HG02943 (cell line): ENCODE measurements around the gene KRTAP3-1.
"Not testable (repeated sequence)": the region's sequence is repeated elsewhere in the genome, so short reads cannot be mapped to it uniquely, and the experiment has no call there.

Source experiments
- ATAC-seq: cut with Tn5 transposase; IDR thresholded peaks from one replicate; pipeline ENCODE4 v1.9.1; 2021; ENCODE audit warnings: mild to moderate bottlenecking, low read depth, moderate library complexity; ENCODE audit not compliant: unreplicated experiment

The KRTAP3-1 gene

DNA sequence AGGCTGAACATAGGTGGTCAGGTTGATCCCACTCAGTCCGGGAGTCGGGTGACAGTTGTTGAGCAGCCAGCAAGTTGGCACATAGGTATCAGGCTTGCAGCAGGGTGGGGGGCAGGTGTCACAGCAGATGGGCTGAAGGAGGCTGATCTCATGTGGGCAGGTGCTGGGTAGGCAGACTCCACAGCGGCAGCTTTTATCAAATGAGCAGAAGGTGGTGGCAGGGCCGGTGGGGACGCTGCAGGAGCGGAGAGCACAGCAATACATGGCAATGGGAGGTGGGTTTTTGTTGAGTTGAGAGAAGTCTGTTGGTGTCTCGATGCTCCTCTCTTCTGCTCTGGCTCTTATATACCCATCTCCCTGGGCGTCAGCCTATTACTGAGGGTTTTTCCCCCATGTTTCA lies at the start of gene KRTAP3-1:
KRTAP3-1 (minus strand) TSS at position 318 of the 400 bp plus-strand sequence; CDS start at position 264, 54 bp downstream.
- no peak for ATAC-seq

DNA sequence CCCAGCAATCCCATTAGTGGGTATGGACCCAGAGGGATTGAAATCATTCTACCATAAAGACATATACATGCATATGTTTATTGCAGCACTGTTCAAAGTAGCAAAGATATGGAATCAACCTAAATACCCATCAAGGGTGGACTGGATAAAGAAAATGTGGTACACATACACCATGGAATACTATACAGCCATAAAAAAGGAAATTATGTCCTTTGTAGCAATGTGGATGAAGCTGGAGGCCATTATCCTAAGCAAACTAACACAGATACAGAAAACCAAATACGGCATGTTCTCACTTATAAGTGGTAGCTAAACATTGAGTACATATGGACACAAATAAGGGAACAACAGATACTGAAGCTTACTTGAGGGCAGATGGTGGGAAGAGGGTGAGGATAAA lies 48.6 kb upstream of the KRTAP3-1 start:
- ATAC-seq = no peak

- not testable (repeated sequence) for ATAC-seq
These were observed 46.2 kb upstream of the KRTAP3-1 start, which contains the start of gene KRTAP2-2 for GRCh38 chr17:41055130-41055529. KRTAP2-2 (minus strand) TSS chr17:41055230; CDS start chr17:41055211, 19 bp downstream.

- not testable (repeated sequence) for ATAC-seq
These were observed 45.6 kb upstream of the KRTAP3-1 start for GRCh38 chr17:41054556-41054955.

DNA sequence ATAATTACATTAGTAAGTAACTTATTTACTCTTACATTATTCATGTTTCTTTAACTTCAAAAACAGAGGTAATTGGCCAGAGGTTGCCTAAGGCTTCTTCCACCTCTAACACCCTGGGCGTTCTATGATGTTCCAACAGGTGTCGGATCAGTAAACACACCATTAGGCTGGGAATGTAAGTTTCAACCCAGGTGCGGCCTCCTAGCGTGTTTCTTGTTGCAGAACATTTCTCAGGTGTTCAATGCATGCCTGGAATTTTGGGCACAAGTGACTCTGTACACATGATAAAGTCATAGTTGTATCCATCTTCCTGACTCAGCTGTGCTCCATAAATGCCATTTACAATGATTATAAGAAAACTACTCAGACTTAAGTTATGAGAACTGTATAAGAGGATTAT lies 45.1 kb upstream of the KRTAP3-1 start:
- no peak for ATAC-seq

DNA sequence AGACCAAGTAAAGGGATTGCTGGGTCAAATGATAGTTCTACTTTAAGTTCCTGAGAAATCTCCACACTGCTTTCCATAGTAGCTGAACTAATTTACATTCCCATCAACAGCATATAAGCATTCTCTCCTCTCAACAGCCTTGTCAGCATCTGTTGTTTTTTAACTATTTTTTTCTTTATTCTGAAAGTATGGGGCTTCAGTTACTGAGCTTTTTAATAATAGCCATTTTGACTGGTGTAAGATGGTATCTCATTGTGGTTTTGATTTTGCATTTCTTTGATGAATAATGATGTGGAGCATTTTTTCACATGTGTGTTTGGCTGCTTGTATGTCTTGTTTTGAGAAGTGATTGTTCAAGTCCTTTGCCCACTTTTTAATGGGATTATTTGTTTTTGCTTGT lies 43.6 kb upstream of the KRTAP3-1 start:
- ATAC-seq = no peak

- no peak for ATAC-seq
These were observed 40.2 kb upstream of the KRTAP3-1 start for GRCh38 chr17:41049110-41049509.

DNA sequence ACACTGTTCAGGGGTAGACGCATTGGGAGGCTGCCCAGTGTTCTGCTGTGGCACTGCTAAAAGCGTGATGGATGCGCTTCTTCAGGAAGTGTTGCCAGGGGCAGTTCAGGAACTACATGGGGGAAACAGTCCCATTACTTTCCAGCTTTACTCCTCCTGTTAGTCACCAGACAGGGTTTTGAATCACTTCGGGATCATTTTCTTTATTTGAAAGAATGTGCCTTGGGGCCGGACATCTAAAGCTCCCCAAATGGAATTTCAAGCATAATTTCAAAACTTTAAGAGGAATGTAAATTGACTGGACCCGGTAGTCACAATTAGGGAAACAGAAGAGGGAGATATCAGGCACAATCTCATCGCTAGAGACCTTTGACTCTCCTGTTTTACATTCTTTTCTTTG lies 39.5 kb upstream of the KRTAP3-1 start:
- ATAC-seq = no peak

GRCh38 chr17:41046735-41047465 lies 38.0 kb upstream of the KRTAP3-1 start, which contains the start of gene KRTAP2-1:
KRTAP2-1 (minus strand) TSS chr17:41047316; CDS start chr17:41047267, 49 bp downstream.
- not testable (repeated sequence) for ATAC-seq

DNA sequence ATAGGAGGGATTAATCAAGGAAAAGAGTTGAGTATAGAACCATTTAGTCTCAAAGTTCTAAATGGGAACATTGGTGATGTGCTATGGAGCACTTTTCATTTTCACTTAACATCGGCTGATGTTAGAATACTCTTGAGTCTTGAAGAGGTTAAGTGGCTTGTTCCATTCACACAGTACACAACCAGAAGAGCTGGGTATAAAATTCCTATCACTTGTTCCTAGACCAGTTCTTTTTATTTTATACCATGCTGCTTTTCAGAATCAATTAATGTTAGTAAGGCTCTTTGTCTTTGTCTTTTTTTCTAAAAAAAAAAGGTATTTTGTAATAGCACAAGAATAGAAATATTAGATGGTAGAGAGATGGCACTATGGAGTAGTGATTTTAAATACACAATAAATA lies 34.0 kb upstream of the KRTAP3-1 start:
- no peak for ATAC-seq

DNA sequence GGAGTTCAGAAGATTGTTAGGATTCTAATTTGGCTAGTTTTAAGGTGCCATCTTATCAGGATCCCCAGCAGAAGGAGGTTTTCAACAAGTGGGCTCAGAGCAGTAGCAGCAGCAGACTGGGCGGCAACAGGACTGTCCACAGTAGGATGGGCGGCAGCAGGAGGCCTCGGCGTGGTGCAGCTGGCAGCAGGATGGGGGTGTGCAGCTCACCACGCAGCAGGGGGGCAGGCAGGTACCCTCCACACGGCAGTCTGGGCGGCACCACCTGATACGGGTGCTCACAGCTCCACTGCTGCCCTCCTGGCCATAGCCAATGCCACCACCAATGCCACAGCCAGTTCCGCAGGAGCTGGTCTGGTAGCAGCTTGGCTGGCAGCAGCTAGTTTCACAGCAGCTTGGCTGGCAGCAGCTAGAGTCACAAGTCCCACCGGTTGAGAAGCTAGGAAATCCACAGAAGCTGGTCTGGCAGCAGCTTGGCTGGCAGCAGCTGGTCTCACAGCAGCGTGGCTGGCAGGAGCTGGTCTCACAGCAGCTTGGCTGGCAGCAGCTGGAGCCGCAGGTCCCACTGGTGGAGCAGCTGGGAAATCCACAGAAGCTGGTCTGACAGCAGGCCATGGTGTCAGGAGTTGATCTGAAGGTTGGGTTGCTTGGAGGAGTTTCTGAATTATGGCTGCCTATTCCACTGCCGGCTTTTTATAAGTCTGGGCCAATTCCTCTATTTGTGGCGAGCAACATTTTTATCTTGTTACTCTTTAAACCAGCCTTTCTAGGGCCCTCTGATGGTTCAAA lies 32.0 kb upstream of the KRTAP3-1 start, which contains the start of gene KRTAP1-1:
KRTAP1-1 (minus strand) TSS at position 668 of the 789 bp plus-strand sequence; CDS start at position 615, 53 bp downstream.
- ATAC-seq = not testable (repeated sequence)

- ATAC-seq = no peak
These were observed 29.0 kb upstream of the KRTAP3-1 start for GRCh38 chr17:41037853-41038350.

DNA sequence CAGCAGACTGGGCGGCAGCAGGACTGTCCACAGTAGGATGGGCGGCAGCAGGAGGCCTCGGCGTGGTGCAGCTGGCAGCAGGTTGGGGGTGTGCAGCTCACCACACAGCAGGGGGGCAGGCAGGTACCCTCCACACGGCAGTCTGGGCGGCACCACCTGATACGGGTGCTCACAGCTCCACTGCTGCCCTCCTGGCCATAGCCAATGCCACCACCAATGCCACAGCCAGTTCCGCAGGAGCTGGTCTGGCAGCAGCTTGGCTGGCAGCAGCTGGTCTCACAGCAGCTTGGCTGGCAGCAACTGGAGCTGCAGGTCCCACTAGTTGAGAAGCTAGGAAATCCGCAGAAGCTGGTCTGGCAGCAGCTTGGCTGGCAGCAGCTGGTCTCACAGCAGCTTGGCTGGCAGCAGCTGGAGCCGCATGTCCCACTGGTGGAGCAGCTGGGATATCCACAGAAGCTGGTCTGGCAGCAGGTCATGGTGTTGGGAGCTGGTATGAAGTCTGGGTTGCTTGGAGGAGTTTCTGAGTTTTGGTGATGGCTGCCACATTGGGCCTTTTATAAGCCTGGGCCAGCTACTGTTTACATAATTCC lies 25.5 kb upstream of the KRTAP3-1 start, which contains the start of gene KRTAP1-3:
KRTAP1-3 (minus strand) TSS at position 529 of the 590 bp plus-strand sequence; CDS start at position 476, 53 bp downstream.
- ATAC-seq = not testable (repeated sequence)

GRCh38 chr17:41029633-41030245 lies 20.8 kb upstream of the KRTAP3-1 start, which contains the start of gene KRTAP1-4:
KRTAP1-4 (minus strand) TSS chr17:41030195; CDS start chr17:41030078, 117 bp downstream.
- ATAC-seq = no peak

DNA sequence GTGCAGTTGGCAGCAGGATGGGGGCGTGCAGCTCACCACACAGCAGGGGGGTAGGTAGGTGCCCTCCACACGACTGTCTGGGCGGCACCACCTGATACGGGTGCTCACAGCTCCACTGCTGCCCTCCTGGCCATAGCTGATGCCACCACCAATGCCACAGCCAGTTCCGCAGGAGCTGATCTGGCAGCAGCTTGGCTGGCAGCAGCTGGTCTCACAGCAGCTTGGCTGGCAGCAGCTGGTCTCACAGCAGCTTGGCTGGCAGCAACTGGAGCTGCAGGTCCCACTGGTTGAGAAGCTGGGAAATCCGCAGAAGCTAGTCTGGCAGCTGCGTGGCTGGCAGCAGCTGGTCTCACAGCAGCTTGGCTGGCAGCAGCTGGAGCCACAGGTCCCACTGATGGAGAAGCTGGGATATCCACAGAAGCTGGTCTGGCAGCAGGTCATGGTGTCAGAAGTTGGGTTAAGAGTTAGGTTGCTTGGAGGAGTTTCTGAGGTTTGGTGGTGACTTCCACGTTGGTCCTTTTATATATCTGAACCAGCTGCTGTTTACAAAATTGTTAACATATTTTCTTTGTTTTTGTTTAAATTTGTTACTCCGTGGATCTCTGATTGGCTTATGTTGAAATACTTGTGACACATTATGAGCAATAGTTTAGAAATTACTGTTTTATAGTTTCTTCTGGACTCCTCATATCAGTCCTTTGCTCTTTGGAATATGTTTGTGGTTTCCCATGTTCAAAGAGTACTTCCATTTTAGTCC lies 18.0 kb upstream of the KRTAP3-1 start, which contains the start of gene KRTAP1-5:
KRTAP1-5 (minus strand) TSS at position 494 of the 757 bp plus-strand sequence; CDS start at position 441, 53 bp downstream.
- ATAC-seq = no peak

DNA sequence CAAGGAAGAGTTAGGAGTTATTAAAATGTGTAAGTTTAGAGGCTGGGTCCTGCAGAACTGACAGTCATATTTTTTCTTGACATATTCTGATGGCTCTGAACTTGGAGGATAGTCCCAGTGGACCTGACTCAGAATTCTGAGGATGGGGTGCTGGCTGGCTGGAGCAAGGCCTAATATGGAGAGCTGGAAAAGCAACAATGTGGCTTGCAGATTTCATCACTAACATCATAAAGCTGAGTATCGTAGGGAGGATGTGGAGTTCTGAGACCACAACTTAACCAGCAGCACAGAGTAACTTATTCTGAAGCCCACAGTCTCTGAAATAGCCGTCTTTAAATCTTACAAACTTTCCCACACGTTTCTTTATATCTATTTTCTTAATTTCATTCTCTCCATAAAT lies 15.8 kb upstream of the KRTAP3-1 start:
- ATAC-seq = no peak

DNA sequence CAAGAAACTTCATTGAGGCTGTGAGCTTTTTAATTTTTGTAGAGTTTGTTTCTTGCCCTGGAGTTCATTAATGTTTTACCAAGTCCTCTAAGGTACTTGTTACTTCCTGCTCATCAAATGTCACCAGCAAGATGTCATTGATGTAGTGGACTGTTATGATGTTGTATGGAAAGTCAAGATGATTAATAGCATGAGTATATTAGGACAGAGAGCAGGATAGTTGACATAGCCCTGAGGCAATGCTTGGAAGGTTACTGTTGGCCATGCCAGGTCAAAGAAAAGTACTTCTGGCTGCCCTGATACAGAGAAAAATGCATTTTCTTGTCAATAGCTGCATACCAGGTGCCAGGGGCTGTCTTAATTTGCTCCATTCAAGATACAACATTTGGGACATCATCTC lies 11.4 kb upstream of the KRTAP3-1 start:
- ATAC-seq = no peak

DNA sequence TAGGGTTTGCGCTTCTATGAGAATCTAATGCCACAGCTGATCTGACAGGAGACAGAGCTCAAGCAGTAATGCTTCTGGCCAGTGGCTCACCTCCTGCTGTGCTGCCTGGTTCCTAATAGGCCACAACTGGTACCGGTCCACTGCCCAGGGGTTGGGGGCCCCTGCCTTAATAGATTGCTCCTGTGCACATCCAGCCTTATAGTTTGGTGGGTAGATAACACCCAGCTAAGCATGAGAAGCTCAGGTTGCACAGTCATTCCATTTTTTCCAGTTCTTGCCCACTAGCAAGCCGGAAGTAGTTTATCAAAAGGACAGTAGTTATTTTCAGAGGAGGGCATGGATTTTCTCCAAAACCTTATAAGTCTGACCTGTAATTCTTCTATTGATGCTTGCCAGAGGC lies 10.5 kb upstream of the KRTAP3-1 start:
- ATAC-seq = no peak

DNA sequence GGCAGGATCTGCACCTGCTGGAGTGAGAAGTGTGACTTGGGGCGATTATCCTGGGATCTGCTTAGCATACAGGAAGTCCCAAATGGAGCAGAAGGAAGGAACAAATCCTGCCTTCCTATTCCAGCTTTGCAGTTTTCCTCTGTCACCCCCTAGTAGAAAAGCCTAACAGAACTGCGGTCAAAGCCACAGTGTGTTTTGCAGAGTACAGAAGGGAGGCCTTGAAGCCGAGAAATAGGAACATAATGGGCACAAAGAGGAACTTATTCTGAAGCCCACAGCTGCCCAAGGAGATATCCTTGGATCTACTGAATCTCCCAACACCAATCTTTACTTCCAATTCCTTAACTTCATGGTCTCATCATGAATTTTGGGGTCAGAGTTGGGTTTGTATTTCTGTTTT lies 9.6 kb upstream of the KRTAP3-1 start:
- no peak for ATAC-seq
